Esophagus (tissue), 2 donors: ENCODE measurements around the gene CDHR2. TPM values are rescaled to one million over a fixed set of nuclear protein-coding genes. Genes with fewer than 3 reads are reported as not detected.

Experiments used
- H3K27ac ChIP-seq, 2 donors: one replicate each; pipeline ENCODE4 v1.5.1; 2013; ENCODE audit warnings: low read depth in 2 of 2, mild to moderate bottlenecking in 2 of 2, inconsistent platforms in 1 of 2, low read length in 1 of 2, moderate library complexity in 1 of 2
- H3K27me3 ChIP-seq, 2 donors: one replicate each; pipeline ENCODE4 v1.6.1; 2013; ENCODE audit warnings: low read length in 2 of 2, control low read depth in 1 of 2, mild to moderate bottlenecking in 1 of 2; ENCODE audit not compliant: insufficient read depth in 2 of 2, control insufficient read depth in 1 of 2
- H3K36me3 ChIP-seq, 2 donors: one replicate each; pipeline ENCODE4 v1.6.1; 2013; ENCODE audit warnings: low read length in 1 of 2; ENCODE audit not compliant: control insufficient read depth in 2 of 2, insufficient read depth in 2 of 2
- H3K4me1 ChIP-seq, 2 donors: one replicate each; pipeline ENCODE4 v1.6.1; 2013; ENCODE audit warnings: low read length in 1 of 2; ENCODE audit not compliant: control insufficient read depth in 2 of 2, insufficient read depth in 2 of 2
- H3K4me3 ChIP-seq, 2 donors: one replicate each; pipeline ENCODE4 v1.5.1; 2013; ENCODE audit warnings: low read length in 2 of 2, mild to moderate bottlenecking in 2 of 2, low read depth in 1 of 2, moderate library complexity in 1 of 2
- H3K9me3 ChIP-seq, 2 donors: one replicate each; pipeline ENCODE4 v1.6.1; 2013; ENCODE audit warnings: mild to moderate bottlenecking in 2 of 2, low read depth in 1 of 2, low read length in 1 of 2, moderate library complexity in 1 of 2; ENCODE audit not compliant: control insufficient read depth in 2 of 2, insufficient read depth in 1 of 2
- WGBS, 2 donors: extraction: QIAGEN DNeasy Blood & Tissue Kit; methylation state at CpG; one replicate each; pipeline ENCODE4 v1.1.7; 2013; 5-methylcytosine and 5-hydroxymethylcytosine counted together
- polyA plus RNA-seq, 2 donors: library from polyadenylated mRNA; stranded (reverse); fragments of 200-250 nt; gene quantifications; one replicate each; pipeline ENCODE4 v1.2.3, GENCODE V29; 2013
- donor health status: healthy with polysubstance abuse.
- donor health status: Bipolar disorder and iron deficiency.

Gene CDHR2
- polyA plus RNA-seq, 2 donors, result 0.01 to 0.08 TPM

DNA sequence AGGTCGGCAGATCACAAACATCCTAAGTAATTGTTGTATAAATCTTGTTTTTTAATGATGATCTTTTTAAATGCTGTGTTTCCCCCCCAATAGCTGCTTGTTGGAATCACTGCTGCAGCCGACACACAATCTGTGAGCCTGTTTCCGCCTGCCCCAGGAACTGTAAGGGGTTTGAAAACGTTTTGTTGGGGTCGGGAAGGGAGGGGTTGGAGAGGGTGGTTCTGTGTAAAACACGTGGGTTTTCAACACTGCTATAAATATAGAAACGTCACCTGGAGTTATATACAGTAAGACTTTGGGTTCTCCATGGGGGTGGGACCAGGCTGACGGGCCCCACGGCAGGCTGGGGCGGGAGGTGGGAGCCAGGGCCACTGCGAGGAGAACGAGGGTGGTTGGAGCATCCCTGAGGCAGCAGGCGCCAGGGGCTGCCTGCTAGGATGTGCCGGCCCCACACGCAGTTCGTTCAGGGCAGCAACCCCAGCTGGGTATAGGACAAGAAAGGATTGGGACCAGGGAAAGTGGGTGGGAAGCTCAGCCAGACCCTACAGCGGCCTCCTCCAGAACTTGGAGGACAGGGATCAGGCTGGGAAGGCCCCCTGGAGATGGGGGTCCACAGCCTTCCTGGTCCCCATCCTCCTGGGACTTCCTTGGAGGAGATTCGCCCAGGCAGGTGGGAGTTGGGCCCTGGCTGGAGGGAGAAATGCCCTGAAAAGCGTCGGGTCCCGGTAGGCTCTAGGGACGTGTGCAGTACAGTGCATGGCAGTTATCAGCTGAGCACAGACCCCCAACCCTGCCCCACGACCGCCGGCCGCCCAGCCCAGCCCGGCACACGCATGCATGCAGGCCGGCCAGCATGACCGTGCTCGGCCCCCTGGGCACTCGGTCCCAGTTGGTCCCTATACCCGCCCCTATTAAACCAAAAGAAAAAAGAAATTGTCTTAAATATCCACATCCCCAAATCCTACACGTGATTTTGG lies 21.6 kb upstream of the CDHR2 start:
- H3K9me3 ChIP-seq, result no peaks in the 10 kb centered on the region
- no peak overlapping the region for H3K4me3 ChIP-seq
- H3K27ac ChIP-seq, result no peak overlapping the region
- H3K4me1 ChIP-seq, result peaks cover 3 to 24% of the 10 kb centered on the region in 2 donors
- 81 to 82% methylated on average over 32 to 34 of the region's 34 CpGs for WGBS, 2 donors
- H3K36me3 ChIP-seq, result peaks cover 2 to 36% of the 10 kb centered on the region in 2 donors
- H3K27me3 ChIP-seq, result no peaks in the 10 kb centered on the region

DNA sequence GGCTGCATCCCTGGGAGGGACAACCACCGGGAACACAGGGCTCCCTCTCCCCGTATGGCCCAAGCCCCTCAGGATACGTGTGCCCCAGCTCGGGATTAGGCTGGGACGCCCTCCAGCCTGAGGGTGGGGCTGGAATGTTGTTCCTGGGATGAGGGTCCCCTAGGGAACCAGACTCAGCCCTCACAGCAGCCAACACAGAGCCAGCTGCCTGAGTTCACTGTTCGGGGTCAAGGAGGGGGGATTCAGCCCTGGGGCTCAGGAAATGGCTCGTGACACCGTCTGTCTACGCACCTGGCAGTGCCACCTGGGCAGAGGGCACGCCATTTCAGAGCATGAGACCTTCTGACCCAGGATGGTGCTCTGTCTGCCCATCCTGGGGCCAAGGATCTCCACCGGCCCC lies 20.8 kb upstream of the CDHR2 start:
- H3K27ac ChIP-seq, result no peak overlapping the region
- peaks cover 3 to 31% of the 10 kb centered on the region in 2 donors for H3K4me1 ChIP-seq
- H3K36me3 ChIP-seq, result peaks cover 2 to 36% of the 10 kb centered on the region in 2 donors
- H3K27me3 ChIP-seq, result no peaks in the 10 kb centered on the region
- no peaks in the 10 kb centered on the region for H3K9me3 ChIP-seq
- WGBS, 2 donors, result 57 to 58% methylated on average over 11 of the region's 11 CpGs
- H3K4me3 ChIP-seq, result no peak overlapping the region

DNA sequence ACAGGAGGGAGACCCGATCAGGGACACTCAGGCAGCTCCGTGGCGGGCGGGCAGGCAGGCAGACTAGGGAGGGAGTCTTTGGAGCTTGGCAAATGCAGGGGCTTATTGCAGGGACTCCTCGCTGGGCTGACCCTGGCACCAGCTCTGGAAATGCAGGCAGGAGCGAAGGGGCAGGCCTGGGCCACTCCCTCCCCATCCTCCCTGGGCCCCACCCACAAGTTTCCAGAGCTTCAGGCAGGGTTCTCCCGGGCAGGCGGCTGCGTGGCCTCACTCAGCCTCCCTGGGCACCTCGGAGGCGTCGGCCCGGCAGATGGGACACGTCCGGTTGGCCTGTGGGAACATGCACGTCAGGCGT lies 20.4 kb upstream of the CDHR2 start:
- H3K27ac ChIP-seq, result no peak overlapping the region
- peaks cover 2 to 36% of the 10 kb centered on the region in 2 donors for H3K36me3 ChIP-seq

DNA sequence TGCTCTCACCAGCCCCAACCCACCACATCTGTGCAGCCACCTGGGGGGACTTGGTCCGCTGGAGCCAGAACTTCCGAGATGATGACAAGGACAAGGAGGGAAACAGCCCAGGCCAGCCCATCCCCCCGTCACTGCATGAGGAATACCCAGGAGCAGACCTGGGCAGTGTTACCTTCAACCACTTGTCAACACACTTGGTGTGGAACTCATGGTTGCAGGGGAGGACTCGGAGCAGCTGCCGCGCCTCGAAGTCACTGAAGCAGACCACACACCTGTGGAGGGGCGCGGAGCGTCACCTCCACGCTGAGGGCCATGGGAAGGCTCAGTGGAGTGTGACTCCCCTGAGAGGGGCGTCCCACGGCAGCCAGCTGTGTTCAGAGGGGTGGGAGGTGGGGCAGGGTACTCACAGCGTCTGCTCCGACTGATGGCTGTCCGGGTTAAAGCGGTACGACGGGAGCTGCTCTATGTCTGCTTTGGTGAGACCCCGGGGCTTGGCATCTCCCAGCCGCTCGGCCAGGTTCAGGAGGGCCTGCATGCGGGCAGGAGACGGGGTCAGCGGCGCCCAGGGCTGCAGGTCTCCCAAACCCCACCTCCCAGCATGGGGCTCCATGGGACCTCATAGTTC lies 19.9 kb upstream of the CDHR2 start:
- no peak overlapping the region for H3K27ac ChIP-seq
- H3K4me1 ChIP-seq, result peaks cover 7 to 39% of the 10 kb centered on the region in 2 donors
- peaks cover 2 to 36% of the 10 kb centered on the region in 2 donors for H3K36me3 ChIP-seq
- WGBS, 2 donors, result 80 to 88% methylated on average over 26 of the region's 26 CpGs
- no peaks in the 10 kb centered on the region for H3K27me3 ChIP-seq
- H3K4me3 ChIP-seq, result no peak overlapping the region
- H3K9me3 ChIP-seq, result no peaks in the 10 kb centered on the region

More for the DNA sequence above, 20.4 kb upstream of the CDHR2 start:
- no peak overlapping the region for H3K4me3 ChIP-seq
- WGBS, 2 donors, result 42 to 62% methylated on average over 17 of the region's 17 CpGs
- peaks cover 3 to 34% of the 10 kb centered on the region in 2 donors for H3K4me1 ChIP-seq
- no peaks in the 10 kb centered on the region for H3K9me3 ChIP-seq
- H3K27me3 ChIP-seq, result no peaks in the 10 kb centered on the region

DNA sequence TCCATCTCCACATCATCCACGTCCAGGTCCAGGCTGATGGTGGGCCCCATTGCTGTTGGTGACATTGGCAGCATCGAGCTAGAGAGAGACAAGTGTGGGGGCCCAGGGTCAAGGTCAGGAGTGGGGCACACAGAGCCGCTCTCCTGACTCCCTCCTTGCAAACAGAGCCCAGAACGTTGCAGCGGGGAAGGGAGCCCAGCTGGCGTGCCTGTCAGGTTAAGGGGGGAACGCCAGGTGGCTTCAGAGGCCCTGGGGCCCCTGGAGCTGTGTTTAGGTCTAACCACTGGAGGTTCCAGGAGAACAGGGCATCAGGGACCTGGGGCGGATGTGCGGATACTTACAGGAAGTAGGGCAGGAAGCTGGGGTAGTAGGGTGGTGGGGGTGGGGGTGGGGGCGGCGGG lies 19.4 kb upstream of the CDHR2 start:
- H3K27me3 ChIP-seq, result no peaks in the 10 kb centered on the region
- H3K4me1 ChIP-seq, result peaks cover 8 to 44% of the 10 kb centered on the region in 2 donors
- H3K36me3 ChIP-seq, result peaks cover 2 to 38% of the 10 kb centered on the region in 2 donors

DNA sequence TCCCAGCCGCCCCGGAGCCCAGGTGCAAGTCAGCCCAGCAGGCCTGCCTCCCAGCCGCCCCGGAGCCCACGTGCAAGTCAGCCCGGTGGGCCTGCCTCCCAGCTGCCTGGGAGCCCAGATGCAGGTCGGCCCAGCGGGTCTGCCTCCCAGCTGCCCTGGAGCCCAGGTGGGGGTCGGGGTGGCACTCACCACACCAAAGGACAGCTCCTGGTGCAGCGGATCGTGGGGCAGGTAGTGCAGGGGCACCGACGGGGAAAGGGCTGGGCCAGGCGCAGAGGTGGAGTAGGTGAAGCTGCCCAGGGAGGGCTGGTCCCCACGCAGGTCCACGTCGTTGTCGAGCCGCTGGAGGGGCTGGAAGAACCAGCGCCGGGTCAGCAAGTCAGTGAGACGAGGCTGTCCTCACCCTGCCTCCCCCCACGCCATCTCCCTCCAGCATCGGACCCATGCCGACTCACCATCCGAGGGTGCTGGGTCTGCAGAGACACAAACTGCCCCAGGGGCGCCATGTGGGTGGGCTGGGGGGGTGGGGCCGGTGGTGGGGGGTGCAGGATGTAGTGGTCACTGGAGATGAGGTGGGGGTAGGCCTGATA lies 18.7 kb upstream of the CDHR2 start:
- peaks cover 2 to 39% of the 10 kb centered on the region in 2 donors for H3K36me3 ChIP-seq
- H3K9me3 ChIP-seq, result no peaks in the 10 kb centered on the region
- no peak overlapping the region for H3K27ac ChIP-seq
- no peaks in the 10 kb centered on the region for H3K27me3 ChIP-seq
- H3K4me3 ChIP-seq, result no peak overlapping the region
- WGBS, 2 donors, result 69 to 71% methylated on average over 23 to 28 of the region's 28 CpGs
- peaks cover 8 to 51% of the 10 kb centered on the region in 2 donors for H3K4me1 ChIP-seq

More for the DNA sequence above, 19.4 kb upstream of the CDHR2 start:
- 64 to 73% methylated on average over 11 of the region's 11 CpGs for WGBS, 2 donors
- H3K27ac ChIP-seq, result no peak overlapping the region
- no peak overlapping the region for H3K4me3 ChIP-seq
- no peaks in the 10 kb centered on the region for H3K9me3 ChIP-seq

DNA sequence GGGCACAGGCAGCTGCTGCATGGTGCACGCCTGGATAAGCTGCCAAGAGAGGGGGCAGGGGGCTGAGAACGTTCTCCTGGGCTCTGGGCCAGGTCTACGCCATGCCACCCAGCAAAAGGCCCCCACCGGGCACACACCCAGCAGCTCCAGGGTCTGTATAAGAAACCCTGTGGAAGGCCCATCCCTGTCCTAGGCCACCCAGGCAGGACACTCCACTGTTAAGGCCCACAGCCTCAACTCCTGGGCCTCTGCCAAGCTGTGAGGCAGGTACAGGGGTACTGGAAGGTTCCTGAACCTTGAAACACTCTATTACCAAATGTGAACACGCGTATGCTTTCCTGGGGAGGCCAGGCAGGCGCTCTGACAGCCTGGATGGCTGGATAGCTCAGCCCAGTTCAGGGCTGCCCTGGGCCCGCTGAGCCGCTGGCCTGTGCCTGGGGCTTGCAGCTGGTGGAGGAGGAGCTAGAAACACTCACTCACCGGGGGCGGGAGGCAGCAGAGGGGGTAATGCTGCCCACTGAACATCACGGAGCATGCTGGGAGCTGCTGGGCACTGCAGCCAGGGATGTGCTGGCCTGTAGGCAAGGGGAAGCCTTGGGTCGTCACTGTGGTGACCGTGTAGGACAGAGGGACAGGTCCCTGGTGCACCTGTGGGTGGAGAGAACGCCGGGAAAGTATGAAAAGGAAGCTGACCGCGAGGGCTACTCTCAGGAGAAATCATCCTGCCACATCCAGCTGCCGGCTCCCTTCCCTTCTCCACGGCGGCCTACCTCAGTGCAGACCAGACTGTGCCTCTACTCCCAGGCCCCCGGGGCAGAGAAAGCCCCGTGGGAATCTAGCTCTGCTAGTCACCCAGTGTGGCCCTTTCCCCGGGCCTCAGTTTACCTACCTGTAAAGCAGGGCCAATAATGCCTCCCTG lies 17.9 kb upstream of the CDHR2 start:
- Histone ChIP-seq H3K4me3 (no peak overlapping the region), H3K36me3 (peaks cover 2 to 39% of the 10 kb centered on the region in 2 donors), H3K27me3 (no peaks in the 10 kb centered on the region), H3K9me3 (no peaks in the 10 kb centered on the region), H3K4me1 (peaks cover 8 to 54% of the 10 kb centered on the region in 2 donors), H3K27ac (no peak overlapping the region)
- 48 to 53% methylated on average over 24 of the region's 24 CpGs for WGBS, 2 donors

DNA sequence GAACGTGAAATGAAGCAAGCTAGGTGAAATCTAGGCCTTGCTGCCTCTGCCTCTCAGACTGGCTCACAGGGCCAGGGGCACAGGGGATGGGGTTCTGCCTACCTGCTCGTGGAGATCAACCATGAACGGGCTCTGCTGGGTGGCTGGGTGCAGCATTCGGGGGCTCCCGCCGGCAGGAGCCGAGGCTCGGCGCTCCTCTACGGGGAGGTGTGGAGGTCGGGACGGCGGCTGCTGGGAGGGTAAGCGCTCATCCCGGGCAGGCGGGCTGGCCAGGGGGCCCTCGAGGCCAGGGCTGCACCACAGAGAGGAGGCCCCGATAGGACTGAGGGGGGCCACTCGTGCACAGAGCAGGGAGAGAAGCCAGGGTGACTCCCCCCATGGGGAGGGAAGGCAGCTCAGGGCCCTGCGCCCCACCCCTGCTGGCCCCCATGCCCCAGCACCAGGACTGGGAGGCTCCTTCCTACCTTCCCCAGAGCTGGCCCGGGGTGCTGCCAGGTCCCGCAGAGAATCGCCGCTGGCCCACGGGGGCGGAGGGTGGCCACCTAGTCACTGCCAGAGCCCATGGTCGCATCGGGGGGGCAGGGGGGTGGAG lies 17.1 kb upstream of the CDHR2 start:
- peaks cover 2 to 39% of the 10 kb centered on the region in 2 donors for H3K36me3 ChIP-seq
- WGBS, 2 donors, result 76 to 85% methylated on average over 26 to 28 of the region's 28 CpGs
- no peak overlapping the region for H3K4me3 ChIP-seq
- no peaks in the 10 kb centered on the region for H3K27me3 ChIP-seq
- H3K4me1 ChIP-seq, result peaks cover 8 to 54% of the 10 kb centered on the region in 2 donors
- no peaks in the 10 kb centered on the region for H3K9me3 ChIP-seq
- H3K27ac ChIP-seq, result no peak overlapping the region
